ENCODE results near the gene ZNF488.

Gene ZNF488

DNA sequence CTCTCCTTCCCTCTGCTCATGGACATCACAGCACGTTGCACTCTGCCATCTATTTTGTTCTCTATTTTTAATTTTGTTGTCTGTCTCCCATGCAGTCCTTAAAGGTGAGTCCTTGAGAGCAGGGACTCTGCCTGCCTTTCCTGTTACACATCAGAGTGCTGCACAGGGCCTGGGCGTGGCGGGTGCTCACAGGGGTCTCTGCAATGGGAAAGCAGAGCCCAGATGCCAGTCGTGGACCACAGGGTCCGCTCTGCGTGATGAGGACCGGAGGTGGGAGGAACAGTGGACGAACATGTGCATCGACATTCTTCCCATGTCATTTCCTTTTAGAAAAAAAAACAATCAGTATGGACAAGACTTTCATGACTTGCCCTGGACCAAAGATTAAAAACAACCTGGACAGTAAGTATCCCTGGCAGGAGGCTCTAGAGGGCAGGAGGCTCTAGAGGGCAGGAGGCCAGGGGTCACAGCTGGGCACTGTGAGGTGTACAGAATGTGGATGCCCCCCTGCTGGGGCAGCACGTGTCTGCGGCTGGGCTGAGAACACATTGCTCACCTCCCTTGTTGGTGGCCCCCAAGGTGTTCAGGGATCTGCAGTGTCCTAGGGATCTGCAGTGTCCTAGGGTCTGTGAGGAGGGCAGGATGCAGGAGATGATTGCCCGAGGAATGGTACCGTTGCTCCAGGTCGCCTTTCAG, 29.6 kb upstream of the ZNF488 start:
- Histone ChIP-seq H3K4me1 (ENCODE audit: insufficient read depth, low read length, severe bottlenecking) (no peaks in the 10 kb centered on the region), H4K20me1 (ENCODE audit: insufficient read depth, low read length) (no peaks in the 10 kb centered on the region), H3K9me2 (ENCODE audit: low read depth, low read length) (no peaks in the 10 kb centered on the region), H2AFZ (ENCODE audit: low read length) (no peak overlapping the region), H3K4me3 (ENCODE audit: low read depth, low read length, poor library complexity, severe bottlenecking) (no peak overlapping the region), H3K79me2 (ENCODE audit: insufficient read depth, low read length) (no peaks in the 10 kb centered on the region), H3F3A (ENCODE audit: insufficient read depth, low read length) (no peaks in the 10 kb centered on the region), H3K27me3 (ENCODE audit: insufficient read depth, low read length) (no peaks in the 10 kb centered on the region), H3K9ac (ENCODE audit: low read length) (no peak overlapping the region), H3K27ac (ENCODE audit: low read depth, low read length, poor library complexity, severe bottlenecking) (no peak overlapping the region), H3K9me3 (ENCODE audit: low read length) (no peaks in the 10 kb centered on the region), H3K36me3 (ENCODE audit: insufficient read depth, low read length) (no peaks in the 10 kb centered on the region), H3K4me2 (ENCODE audit: low read length) (no peak overlapping the region)
- TF ChIP-seq EZH2 (IDR thresholded peaks at IDR 0.05; ENCODE audit: borderline replicate concordance, low read length) = no peak
- TF ChIP-seq, protein P1, sequence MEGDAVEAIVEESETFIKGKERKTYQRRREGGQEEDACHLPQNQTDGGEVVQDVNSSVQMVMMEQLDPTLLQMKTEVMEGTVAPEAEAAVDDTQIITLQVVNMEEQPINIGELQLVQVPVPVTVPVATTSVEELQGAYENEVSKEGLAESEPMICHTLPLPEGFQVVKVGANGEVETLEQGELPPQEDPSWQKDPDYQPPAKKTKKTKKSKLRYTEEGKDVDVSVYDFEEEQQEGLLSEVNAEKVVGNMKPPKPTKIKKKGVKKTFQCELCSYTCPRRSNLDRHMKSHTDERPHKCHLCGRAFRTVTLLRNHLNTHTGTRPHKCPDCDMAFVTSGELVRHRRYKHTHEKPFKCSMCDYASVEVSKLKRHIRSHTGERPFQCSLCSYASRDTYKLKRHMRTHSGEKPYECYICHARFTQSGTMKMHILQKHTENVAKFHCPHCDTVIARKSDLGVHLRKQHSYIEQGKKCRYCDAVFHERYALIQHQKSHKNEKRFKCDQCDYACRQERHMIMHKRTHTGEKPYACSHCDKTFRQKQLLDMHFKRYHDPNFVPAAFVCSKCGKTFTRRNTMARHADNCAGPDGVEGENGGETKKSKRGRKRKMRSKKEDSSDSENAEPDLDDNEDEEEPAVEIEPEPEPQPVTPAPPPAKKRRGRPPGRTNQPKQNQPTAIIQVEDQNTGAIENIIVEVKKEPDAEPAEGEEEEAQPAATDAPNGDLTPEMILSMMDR (IDR thresholded peaks at IDR 0.05; ENCODE audit: low read length) = no peak

DNA sequence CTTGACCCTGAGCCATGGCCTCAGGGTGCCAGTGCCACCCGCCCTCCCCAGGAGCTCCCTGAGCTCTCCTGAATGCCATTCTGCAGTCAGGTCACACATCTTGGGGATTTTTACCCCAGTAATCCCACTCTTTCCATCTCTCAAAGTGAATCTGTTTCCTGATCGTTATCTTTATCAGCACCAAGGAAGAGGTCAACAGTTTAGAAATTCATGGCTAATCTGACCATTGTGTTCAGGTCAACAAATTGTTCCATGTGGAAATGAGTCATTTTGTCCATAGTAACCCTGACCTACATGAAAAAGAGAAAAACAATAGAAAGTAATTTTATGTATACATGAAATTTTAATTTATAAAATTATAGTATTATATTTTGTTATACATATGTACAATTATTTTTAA, 28.8 kb upstream of the ZNF488 start:
- Histone ChIP-seq H3K4me2 (ENCODE audit: low read length) (no peak overlapping the region), H3K9me3 (ENCODE audit: low read length) (no peaks in the 10 kb centered on the region), H3K4me3 (ENCODE audit: low read depth, low read length, poor library complexity, severe bottlenecking) (no peak overlapping the region), H3F3A (ENCODE audit: insufficient read depth, low read length) (no peaks in the 10 kb centered on the region), H3K27ac (ENCODE audit: low read depth, low read length, poor library complexity, severe bottlenecking) (no peak overlapping the region), H3K36me3 (ENCODE audit: insufficient read depth, low read length) (no peaks in the 10 kb centered on the region), H3K27me3 (ENCODE audit: insufficient read depth, low read length) (no peaks in the 10 kb centered on the region), H3K9ac (ENCODE audit: low read length) (no peak overlapping the region), H3K79me2 (ENCODE audit: insufficient read depth, low read length) (no peaks in the 10 kb centered on the region), H3K9me2 (ENCODE audit: low read depth, low read length) (no peaks in the 10 kb centered on the region), H3K4me1 (ENCODE audit: insufficient read depth, low read length, severe bottlenecking) (no peaks in the 10 kb centered on the region), H2AFZ (ENCODE audit: low read length) (no peak overlapping the region), H4K20me1 (ENCODE audit: insufficient read depth, low read length) (no peaks in the 10 kb centered on the region)
- TF ChIP-seq EZH2 (IDR thresholded peaks at IDR 0.05; ENCODE audit: borderline replicate concordance, low read length) = no peak
- TF ChIP-seq, protein P1 (IDR thresholded peaks at IDR 0.05; ENCODE audit: low read length) = no peak

DNA sequence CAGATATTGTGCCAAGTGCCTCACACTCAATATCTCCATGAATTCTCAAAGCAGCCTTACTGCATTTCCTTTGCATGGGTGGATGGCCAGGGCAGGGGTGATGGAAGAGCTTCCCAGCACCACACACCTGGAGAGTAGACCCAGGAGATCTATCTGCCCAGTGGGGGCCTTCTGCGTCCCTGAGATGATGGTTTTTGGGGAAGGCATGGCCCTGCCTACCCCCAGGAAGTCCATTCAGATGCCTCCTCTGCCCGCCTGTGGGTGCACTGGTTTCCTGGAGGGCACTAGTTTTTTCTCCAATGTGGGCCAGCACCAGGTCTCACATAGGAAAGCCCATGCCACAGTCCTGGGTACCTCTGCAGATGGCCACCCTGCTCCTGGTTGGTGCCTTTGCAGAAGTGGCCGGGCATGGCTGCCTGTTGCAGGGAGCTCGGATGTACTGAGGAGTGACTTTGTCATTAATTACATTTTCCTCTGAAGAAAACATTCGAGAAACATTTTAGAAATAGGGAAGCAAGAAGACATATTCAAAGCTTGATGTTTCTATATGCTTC, 28.2 kb upstream of the ZNF488 start:
- no peaks in the 10 kb centered on the region for H3K9me3 ChIP-seq (ENCODE audit: low read length)
- H3K36me3 ChIP-seq (ENCODE audit: insufficient read depth, low read length) = no peaks in the 10 kb centered on the region
- no peaks in the 10 kb centered on the region for H3K27me3 ChIP-seq (ENCODE audit: insufficient read depth, low read length)
- H3K4me3 ChIP-seq (ENCODE audit: low read depth, low read length, poor library complexity, severe bottlenecking) = no peak overlapping the region
- no peak overlapping the region for H2AFZ ChIP-seq (ENCODE audit: low read length)
- TF ChIP-seq, protein P1 (IDR thresholded peaks at IDR 0.05; ENCODE audit: low read length) = no peak
- no peak for TF ChIP-seq EZH2 (IDR thresholded peaks at IDR 0.05; ENCODE audit: borderline replicate concordance, low read length)
- no peak overlapping the region for H3K27ac ChIP-seq (ENCODE audit: low read depth, low read length, poor library complexity, severe bottlenecking)
- H4K20me1 ChIP-seq (ENCODE audit: insufficient read depth, low read length) = no peaks in the 10 kb centered on the region
- no peak overlapping the region for H3K4me2 ChIP-seq (ENCODE audit: low read length)
- no peaks in the 10 kb centered on the region for H3F3A ChIP-seq (ENCODE audit: insufficient read depth, low read length)
- H3K4me1 ChIP-seq (ENCODE audit: insufficient read depth, low read length, severe bottlenecking) = no peaks in the 10 kb centered on the region
- H3K9me2 ChIP-seq (ENCODE audit: low read depth, low read length) = no peaks in the 10 kb centered on the region
- H3K9ac ChIP-seq (ENCODE audit: low read length) = no peak overlapping the region
- no peaks in the 10 kb centered on the region for H3K79me2 ChIP-seq (ENCODE audit: insufficient read depth, low read length)
